ENCODE measurements around the gene AP1S1. TPM values are rescaled to one million over a fixed set of nuclear protein-coding genes. Genes with fewer than 3 reads are reported as not detected.

Gene AP1S1
- total RNA-seq, 2 experiments from 2014 or later: 3.0 to 3.9 TPM

DNA sequence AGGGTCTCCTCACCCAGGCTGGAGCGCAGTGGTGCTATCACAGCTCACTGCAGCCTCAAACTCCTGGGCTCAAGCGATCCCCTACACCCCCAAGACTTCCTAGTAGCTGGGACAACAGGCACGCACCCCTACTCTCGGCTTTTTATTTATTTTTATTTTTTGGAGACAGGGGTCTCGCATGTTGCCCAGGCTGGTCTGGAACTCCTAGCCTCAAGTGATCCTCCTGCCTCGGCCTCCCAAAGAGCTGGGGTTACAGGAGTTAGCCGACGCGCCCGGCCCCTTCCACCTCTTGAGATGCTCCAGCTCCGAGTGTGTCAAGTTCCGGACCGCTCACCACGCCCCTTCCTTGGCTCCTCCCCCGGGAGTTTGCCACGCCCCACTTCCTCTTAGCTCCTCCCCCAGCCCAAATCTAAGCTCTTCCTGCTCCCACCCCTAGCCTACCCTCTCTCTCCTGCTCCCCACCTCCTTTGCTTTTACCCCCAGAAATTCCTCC lies 19.5 kb downstream of the AP1S1 start:
- Mint-ChIP-seq H3K4me3 (peak overlapping the region; percentile 71), H3K27ac (no peak overlapping the region), H3K36me3 (ENCODE audit: low read depth) (no peaks in the 10 kb centered on the region), H3K4me1 (ENCODE audit: low read depth) (peaks cover 50% of the 10 kb centered on the region), H3K9me3 (no peaks in the 10 kb centered on the region), H3K27me3 (peaks cover 91% of the 10 kb centered on the region)
- Histone ChIP-seq H3K27me3 (ENCODE audit: control insufficient read depth in 1 of 2, insufficient read depth in 2 of 2, low read length in 2 of 2) (peaks cover 96 to 99% of the 10 kb centered on the region in 2 experiments), H3K9me3 (ENCODE audit: control insufficient read depth in 1 of 2, insufficient read depth in 1 of 2, low read length in 2 of 2) (peaks cover 0 to 32% of the 10 kb centered on the region in 2 experiments), H3K36me3 (ENCODE audit: insufficient read depth, low read length) (no peaks in the 10 kb centered on the region), H3K27ac (ENCODE audit: low read depth in 1 of 2, low read length in 2 of 2) (no peak overlapping the region), H3K4me1 (ENCODE audit: insufficient read depth, low read length) (peaks cover 58% of the 10 kb centered on the region), H3K4me3 (ENCODE audit: low read length) (no peak overlapping the region)
- TF ChIP-seq, protein P1, sequence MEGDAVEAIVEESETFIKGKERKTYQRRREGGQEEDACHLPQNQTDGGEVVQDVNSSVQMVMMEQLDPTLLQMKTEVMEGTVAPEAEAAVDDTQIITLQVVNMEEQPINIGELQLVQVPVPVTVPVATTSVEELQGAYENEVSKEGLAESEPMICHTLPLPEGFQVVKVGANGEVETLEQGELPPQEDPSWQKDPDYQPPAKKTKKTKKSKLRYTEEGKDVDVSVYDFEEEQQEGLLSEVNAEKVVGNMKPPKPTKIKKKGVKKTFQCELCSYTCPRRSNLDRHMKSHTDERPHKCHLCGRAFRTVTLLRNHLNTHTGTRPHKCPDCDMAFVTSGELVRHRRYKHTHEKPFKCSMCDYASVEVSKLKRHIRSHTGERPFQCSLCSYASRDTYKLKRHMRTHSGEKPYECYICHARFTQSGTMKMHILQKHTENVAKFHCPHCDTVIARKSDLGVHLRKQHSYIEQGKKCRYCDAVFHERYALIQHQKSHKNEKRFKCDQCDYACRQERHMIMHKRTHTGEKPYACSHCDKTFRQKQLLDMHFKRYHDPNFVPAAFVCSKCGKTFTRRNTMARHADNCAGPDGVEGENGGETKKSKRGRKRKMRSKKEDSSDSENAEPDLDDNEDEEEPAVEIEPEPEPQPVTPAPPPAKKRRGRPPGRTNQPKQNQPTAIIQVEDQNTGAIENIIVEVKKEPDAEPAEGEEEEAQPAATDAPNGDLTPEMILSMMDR (IDR thresholded peaks at IDR 0.05): no peak
- peak; percentile 36 to 81 (median 55) for DNase-seq
- CTCF ChIA-PET: interaction anchor here (1.7 to 2.1 kb wide), 2 partner anchors 13 to 30 kb away, joined by 4 to 9 read pairs; no protein-coding TSS in a partner anchor
- POLR2A ChIA-PET: interaction anchor here (1.1 to 1.3 kb wide), 3 partner anchors 44 to 284 kb away, joined by 3 to 4 read pairs (median 3); partner anchors contain the start of genes UFSP1 and ZNHIT1
- peak; percentile 67 for ATAC-seq (ENCODE audit: poor library complexity)
- intact Hi-C loops (cut with DNase I, micrococcal nuclease): no loop called here

GRCh38 chr7:101174322-101174854 lies 20.1 kb downstream of the AP1S1 start:
- H3K4me3 ChIP-seq (ENCODE audit: low read length): no peak overlapping the region
- peaks cover 51% of the 10 kb centered on the region for H3K4me1 Mint-ChIP-seq (ENCODE audit: low read depth)
- CTCF ChIA-PET: interaction anchor here (1.7 to 2.1 kb wide), 2 partner anchors 12 to 30 kb away, joined by 4 to 9 read pairs; no protein-coding TSS in a partner anchor

GRCh38 chr7:101175664-101176063 lies 21.4 kb downstream of the AP1S1 start:
- ChIA-PET CTCF (interaction anchor here (1.1 kb wide), 2 partner anchors 17 to 23 kb away, joined by 3 read pairs; no protein-coding TSS in a partner anchor), POLR2A (no interaction called here)
- no peaks in the 10 kb centered on the region for H3K36me3 Mint-ChIP-seq (ENCODE audit: low read depth)
- peaks cover 39% of the 10 kb centered on the region for H3K4me1 Mint-ChIP-seq (ENCODE audit: low read depth)
- Histone ChIP-seq H3K36me3 (ENCODE audit: insufficient read depth, low read length) (no peaks in the 10 kb centered on the region), H3K4me1 (ENCODE audit: insufficient read depth, low read length) (peaks cover 58% of the 10 kb centered on the region), H3K27ac (ENCODE audit: low read depth in 1 of 2, low read length in 2 of 2) (no peak overlapping the region), H3K4me3 (ENCODE audit: low read length) (no peak overlapping the region), H3K27me3 (ENCODE audit: control insufficient read depth in 1 of 2, insufficient read depth in 2 of 2, low read length in 2 of 2) (peaks cover 89 to 97% of the 10 kb centered on the region in 2 experiments), H3K9me3 (ENCODE audit: control insufficient read depth in 1 of 2, insufficient read depth in 1 of 2, low read length in 2 of 2) (peaks cover 0 to 30% of the 10 kb centered on the region in 2 experiments)
- intact Hi-C loops (cut with DNase I, micrococcal nuclease): no loop called here
- ATAC-seq (ENCODE audit: poor library complexity) (no peak), DNase-seq (no peak)
- no peak overlapping the region for H3K4me3 Mint-ChIP-seq
- TF ChIP-seq, protein P1 (IDR thresholded peaks at IDR 0.05): no peak
- peaks cover 86% of the 10 kb centered on the region for H3K27me3 Mint-ChIP-seq
- no peaks in the 10 kb centered on the region for H3K9me3 Mint-ChIP-seq
- H3K27ac Mint-ChIP-seq: no peak overlapping the region

More at GRCh38 chr7:101174322-101174854, 20.1 kb downstream of the AP1S1 start:
- H3K27me3 ChIP-seq (ENCODE audit: control insufficient read depth in 1 of 2, insufficient read depth in 2 of 2, low read length in 2 of 2): peaks cover 94 to 97% of the 10 kb centered on the region in 2 experiments
- H3K27ac ChIP-seq (ENCODE audit: low read depth in 1 of 2, low read length in 2 of 2): no peak overlapping the region
- peaks cover 93% of the 10 kb centered on the region for H3K27me3 Mint-ChIP-seq
- intact Hi-C loops (cut with DNase I, micrococcal nuclease): no loop called here
- H3K4me1 ChIP-seq (ENCODE audit: insufficient read depth, low read length): peaks cover 58% of the 10 kb centered on the region
- H3K9me3 ChIP-seq (ENCODE audit: control insufficient read depth in 1 of 2, insufficient read depth in 1 of 2, low read length in 2 of 2): peaks cover 0 to 30% of the 10 kb centered on the region in 2 experiments
- H3K36me3 ChIP-seq (ENCODE audit: insufficient read depth, low read length): no peaks in the 10 kb centered on the region
- TF ChIP-seq, protein P1 (IDR thresholded peaks at IDR 0.05): no peak
- H3K9me3 Mint-ChIP-seq: no peaks in the 10 kb centered on the region
- ATAC-seq (ENCODE audit: poor library complexity): no peak
- H3K27ac Mint-ChIP-seq: no peak overlapping the region
- peak overlapping the region; percentile 71 for H3K4me3 Mint-ChIP-seq
- no peaks in the 10 kb centered on the region for H3K36me3 Mint-ChIP-seq (ENCODE audit: low read depth)
- POLR2A ChIA-PET: interaction anchor here (1.1 to 1.3 kb wide), 3 partner anchors 44 to 285 kb away, joined by 3 to 4 read pairs (median 3); partner anchors contain the start of genes UFSP1 and ZNHIT1
- no peak for DNase-seq

Measured in CD4-positive, alpha-beta T cell (primary cell).